Amniotic stem cell (primary cell): ENCODE results near the gene ETHE1.
A peak's percentile ranks its signal among the peaks of the same experiment; 100 is the strongest.

Experiments used
- DNase-seq: peaks from one replicate; lab custom pipeline; 2025; lab: John Stamatoyannopoulos, UW

The ETHE1 gene

GRCh38 chr19:43489310-43489709 lies 37.7 kb downstream of the ETHE1 start:
- DNase-seq: no peak

GRCh38 chr19:43488179-43488578 lies 38.8 kb downstream of the ETHE1 start:
- no peak for DNase-seq

DNA sequence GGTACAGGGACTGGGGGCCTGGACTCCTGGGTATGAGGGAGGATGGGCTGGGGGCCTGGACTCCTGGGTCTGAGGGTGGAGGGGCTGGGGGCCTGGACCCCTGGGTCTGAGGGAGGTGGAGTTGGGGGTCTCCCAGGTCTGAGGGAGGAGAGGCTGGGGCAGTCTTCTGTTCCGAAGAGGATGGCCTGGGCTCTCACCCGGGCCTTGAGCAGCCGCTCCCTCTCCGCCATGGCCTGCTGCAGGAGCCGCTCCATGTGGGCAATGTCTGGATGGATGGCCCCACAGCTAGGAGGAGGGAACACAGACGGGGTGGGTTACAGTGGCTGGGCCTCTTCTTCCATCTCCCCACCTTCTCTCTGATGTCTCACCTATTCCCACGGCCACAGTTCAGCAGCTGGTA lies 40.6 kb downstream of the ETHE1 start:
- no peak for DNase-seq

GRCh38 chr19:43485951-43486350 lies 41.0 kb downstream of the ETHE1 start:
- no peak for DNase-seq

- DNase-seq: no peak
Measured at GRCh38 chr19:43483281-43483680, 43.7 kb downstream of the ETHE1 start.

DNA sequence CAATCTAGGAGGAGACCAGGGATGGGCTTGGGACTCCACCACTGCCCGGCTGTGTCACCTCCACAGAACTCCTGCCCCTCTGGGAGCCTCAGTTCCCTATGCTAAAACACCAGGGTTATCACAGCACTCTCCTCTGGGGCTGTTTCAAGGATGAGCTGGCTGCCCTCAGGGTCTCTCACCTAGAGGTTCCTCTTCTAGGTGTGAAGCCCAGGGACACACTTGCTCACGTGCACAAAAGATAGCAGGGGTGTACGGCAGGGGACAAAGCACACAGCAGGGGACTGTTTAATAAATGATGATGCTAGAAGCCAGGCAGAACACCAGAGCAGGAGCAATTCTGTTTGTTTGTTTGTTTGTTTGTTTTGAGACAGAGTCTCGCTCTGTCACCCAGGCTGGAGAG lies 44.8 kb downstream of the ETHE1 start:
- no peak for DNase-seq

DNA sequence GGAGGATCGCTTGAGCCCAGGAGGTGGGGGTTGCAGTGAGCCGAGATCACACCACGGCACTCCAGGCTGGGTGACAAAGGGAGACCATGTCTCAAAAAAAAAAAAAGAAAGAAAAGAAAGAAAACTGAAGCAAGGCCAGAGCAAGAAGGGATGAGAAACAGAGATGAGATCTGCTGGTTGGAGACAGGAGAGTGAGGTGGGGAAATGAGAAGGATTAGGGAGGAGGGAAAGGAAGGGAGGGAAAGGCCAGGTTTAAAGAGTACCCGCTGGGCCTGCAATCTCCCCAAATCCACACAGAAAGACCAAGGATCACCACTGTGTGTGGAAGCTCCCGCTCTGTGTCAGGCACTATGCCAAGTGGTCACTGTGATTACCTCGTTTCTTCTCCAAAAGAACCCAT lies 45.3 kb downstream of the ETHE1 start:
- DNase-seq: no peak

DNA sequence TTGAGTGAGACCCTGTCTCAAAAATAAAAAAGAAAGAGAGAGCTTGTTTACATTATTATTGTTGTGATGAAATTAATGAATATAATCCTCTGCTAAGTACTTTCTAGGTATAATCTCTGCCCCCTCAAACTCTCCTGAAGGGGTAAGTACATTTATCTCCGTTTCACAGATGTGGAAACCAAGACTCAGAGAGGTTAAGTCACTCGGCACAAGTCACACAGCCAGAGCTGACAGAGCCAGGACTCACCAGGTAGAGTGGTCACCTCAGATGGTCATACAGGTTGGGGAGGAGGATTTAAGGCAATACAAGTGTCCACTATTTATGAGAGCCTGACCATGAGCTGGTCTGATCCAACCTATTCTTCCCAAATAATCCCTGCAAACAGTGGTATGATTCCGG lies 46.4 kb downstream of the ETHE1 start:
- no peak for DNase-seq

GRCh38 chr19:43479961-43480561 lies 46.9 kb downstream of the ETHE1 start:
- DNase-seq: no peak

DNA sequence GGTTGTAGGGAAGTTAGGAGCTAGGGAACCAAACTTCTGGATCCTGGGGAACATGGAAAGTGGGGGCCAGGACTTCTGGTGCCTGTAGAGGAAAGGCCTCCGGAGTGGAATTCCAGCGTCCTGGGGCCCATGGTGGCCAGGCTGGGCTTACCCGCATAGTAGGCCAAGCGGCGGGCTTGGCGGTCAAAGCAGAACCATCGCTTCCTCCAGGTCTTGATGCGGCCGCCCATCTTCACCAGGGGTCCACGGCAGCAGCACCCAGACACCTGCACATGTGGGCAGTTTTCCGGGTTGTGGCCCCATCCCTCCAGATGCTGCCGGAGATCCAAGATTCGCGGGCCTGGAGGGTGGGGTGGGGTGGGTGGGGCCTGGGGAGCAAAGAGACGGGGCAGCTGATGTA lies 47.8 kb downstream of the ETHE1 start:
- DNase-seq: no peak

GRCh38 chr19:43478323-43478722 lies 48.7 kb downstream of the ETHE1 start:
- no peak for DNase-seq

GRCh38 chr19:43476606-43477005 lies 50.4 kb downstream of the ETHE1 start:
- peak; percentile 4 for DNase-seq

DNA sequence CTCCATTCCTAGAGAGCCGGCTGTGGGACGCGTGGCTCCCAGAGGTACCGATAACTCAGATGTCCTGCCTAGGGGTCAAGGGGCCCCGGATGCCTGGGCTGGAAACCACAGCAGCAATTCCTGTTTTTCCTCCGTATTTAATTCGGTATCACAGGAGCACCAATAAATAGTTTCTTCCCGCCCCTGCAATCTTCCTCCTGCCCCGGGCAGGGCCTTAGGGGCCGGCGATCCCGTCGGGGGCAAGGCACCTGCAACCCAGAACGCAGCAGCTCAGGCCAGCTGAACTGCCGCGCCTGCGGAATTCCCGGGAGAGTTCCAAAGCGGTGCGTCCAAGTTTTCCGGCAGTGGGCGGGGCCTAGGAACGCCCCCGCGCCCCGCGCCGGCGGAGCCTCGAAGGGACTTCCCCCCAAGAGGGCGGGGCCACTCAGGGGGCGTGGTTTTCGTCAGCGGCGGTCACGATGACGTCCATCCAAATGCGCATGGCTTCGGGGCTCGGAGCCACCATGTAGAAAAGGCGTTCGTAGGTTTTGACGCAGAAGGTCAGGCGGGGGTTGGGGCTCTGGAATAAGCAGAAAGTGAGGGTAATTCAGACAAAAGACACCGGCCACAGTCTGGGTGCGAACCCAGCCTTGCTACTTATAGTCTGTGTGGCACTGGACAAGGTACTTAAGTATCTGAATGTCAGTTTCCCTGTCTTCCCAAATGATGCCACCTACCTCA lies 51.9 kb downstream of the ETHE1 start:
- peak; percentile 68 for DNase-seq

DNA sequence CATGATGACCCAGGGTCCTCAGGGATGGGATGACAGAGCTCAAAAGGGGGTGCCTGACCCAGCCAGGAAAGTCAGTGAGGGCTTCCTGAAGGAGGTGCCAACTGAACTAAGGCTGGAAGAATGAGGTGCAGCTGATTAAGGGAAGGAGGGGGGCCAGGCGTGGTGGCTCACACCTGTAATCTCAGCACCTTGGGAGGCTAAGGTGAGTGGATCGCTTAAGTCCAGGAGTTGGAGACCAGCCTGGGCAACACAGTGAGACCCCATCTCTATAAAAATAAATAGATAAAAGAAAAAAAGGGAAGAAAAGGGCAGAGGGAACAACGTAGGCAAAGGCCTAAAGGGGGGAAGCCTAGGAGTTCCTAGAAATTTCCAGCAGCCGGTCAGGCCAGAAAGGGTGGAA lies 52.5 kb downstream of the ETHE1 start:
- DNase-seq: no peak

GRCh38 chr19:43471091-43471490 lies 55.9 kb downstream of the ETHE1 start:
- no peak for DNase-seq

GRCh38 chr19:43470288-43470687 lies 56.7 kb downstream of the ETHE1 start:
- peak; percentile 2 for DNase-seq

DNA sequence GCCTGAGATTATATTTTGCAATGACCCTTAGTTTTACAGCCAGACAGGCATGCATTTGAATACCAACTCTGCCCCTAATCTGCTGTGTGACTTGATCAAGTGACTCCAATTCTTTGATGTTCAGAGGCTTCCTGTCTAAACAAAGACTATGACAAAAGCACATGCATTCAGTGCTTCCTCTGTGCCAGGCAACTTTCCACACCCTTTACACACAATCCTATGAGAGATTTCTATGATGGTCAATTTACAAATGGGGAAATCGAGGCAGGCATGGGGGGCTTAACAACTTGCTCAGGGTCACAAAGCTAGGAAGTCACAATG lies 57.9 kb downstream of the ETHE1 start:
- no peak for DNase-seq

- DNase-seq: no peak
Measured at GRCh38 chr19:43468354-43469159, 58.4 kb downstream of the ETHE1 start.

GRCh38 chr19:43467730-43468129 lies 59.3 kb downstream of the ETHE1 start:
- DNase-seq: no peak

GRCh38 chr19:43467276-43467675 lies 59.7 kb downstream of the ETHE1 start:
- DNase-seq: no peak

DNA sequence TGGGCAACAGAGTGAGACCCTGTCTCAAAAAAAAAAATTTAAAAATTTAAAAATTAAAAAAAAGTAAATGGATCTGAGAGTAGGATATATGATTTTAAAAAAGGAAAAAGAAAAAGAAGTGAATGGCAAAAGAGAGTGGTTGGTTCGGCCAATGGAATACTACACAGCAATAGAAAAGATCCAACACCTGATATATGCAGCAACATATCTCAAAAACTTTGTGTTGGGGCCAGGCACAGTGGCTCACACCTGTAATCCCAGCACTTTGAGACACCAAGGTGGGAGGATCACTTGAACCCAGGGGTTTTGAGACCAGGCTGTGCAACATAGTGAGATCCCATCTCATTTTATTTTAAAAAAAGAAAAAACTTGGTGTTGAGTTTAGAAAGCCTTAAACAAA lies 60.2 kb downstream of the ETHE1 start:
- no peak for DNase-seq

- DNase-seq: no peak
Measured at GRCh38 chr19:43465468-43466120, 61.4 kb downstream of the ETHE1 start, which contains the start of gene LYPD3. Gene LYPD3, minus strand, starts transcription at chr19:43465608. Its CDS starts 37 bp downstream, at chr19:43465571.
